Lung (tissue), 12 donors: Measurements from ENCODE around the gene CSGALNACT2. TPM values are rescaled to one million over a fixed set of nuclear protein-coding genes. Genes with fewer than 3 reads are reported as not detected.
A peak's percentile ranks its signal among the peaks of the same experiment; 100 is the strongest.

ENCODE experiments used
- ATAC-seq: fragments of 200-7000 bp; cut with Tn5 transposase; one replicate; pipeline ENCODE4 v1.9.1; 2020; ENCODE audit warnings: moderate number of reproducible peaks; ENCODE audit not compliant: insufficient read depth, low FRiP score
- DNase-seq, 3 donors: peaks; one replicate each; pipeline ENCODE4 v3.0.0-alpha.2; 2013 to 2017
- H3K27ac ChIP-seq, 2 donors: one replicate each; pipeline ENCODE4 v1.5.1; 2013; ENCODE audit warnings: mild to moderate bottlenecking in 2 of 2, moderate library complexity in 2 of 2, control low read depth in 1 of 2, inconsistent platforms in 1 of 2, low read depth in 1 of 2, low read length in 1 of 2
- H3K27me3 ChIP-seq, 3 donors: one replicate each; pipeline ENCODE4 v1.5.1; 2013; ENCODE audit warnings: low read length in 2 of 3; ENCODE audit not compliant: control insufficient read depth in 3 of 3, insufficient read depth in 3 of 3
- H3K36me3 ChIP-seq, 4 donors: one replicate each; pipeline ENCODE4 v1.5.1; 2013; ENCODE audit warnings: low read length in 4 of 4, mild to moderate bottlenecking in 1 of 4, moderate library complexity in 1 of 4; ENCODE audit not compliant: control insufficient read depth in 4 of 4, insufficient read depth in 4 of 4
- H3K4me1 ChIP-seq, 5 donors: one replicate each; pipeline ENCODE4 v1.5.1; 2013; ENCODE audit warnings: low read length in 5 of 5, mild to moderate bottlenecking in 2 of 5, moderate library complexity in 1 of 5; ENCODE audit not compliant: control insufficient read depth in 5 of 5, insufficient read depth in 5 of 5
- H3K4me3 ChIP-seq: one replicate; pipeline ENCODE4 v1.5.1; 2013; ENCODE audit warnings: mild to moderate bottlenecking, control low read depth, moderate library complexity
- H3K9ac ChIP-seq, 2 donors: one replicate each; pipeline ENCODE4 v1.5.1; 2013; ENCODE audit warnings: low read length in 2 of 2, control low read depth in 1 of 2; ENCODE audit not compliant: insufficient read depth in 1 of 2
- H3K9me3 ChIP-seq, 4 donors: one replicate each; pipeline ENCODE4 v1.5.1; 2013; ENCODE audit warnings: low read length in 3 of 4, mild to moderate bottlenecking in 1 of 4, moderate library complexity in 1 of 4; ENCODE audit not compliant: control insufficient read depth in 4 of 4, insufficient read depth in 3 of 4
- WGBS, 2 donors: extraction: QIAGEN DNeasy Blood & Tissue Kit; methylation state at CpG; one replicate each; pipeline ENCODE4 v1.1.7; 2013; 5-methylcytosine and 5-hydroxymethylcytosine counted together
- polyA plus RNA-seq, 2 donors: library from polyadenylated mRNA; stranded (reverse); fragments of 200-250 nt; gene quantifications; one replicate each; pipeline ENCODE4 v1.2.1, GENCODE V29; 2013
- total RNA-seq, 2 donors: library from RNA; depleted of rRNA in 1 of 2; stranded (reverse); fragments of >200 nt in 1 of 2; gene quantifications; one replicate each; pipeline ENCODE4 v1.2.1, GENCODE V29; 2014 to 2021
- TF ChIP-seq, protein P1 (sequence below): IDR thresholded peaks from 2 replicates; pipeline ENCODE4 v1.5.1; 2012; ENCODE audit warnings: mild to moderate bottlenecking; ENCODE audit errors: control extremely low read depth, extremely low read depth
- donor health status: control.
- donor health status: control.
- donor health status: Bipolar disorder and iron deficiency.
- donor health status: healthy.
- donor health status: DM: yes; HTN: yes; CAD: no.

Gene CSGALNACT2
- total and polyA plus RNA-seq, 4 donors = 9.8 to 48.4 (median 33.3) TPM

GRCh38 chr10:43135656-43136055 is 2.6 kb upstream of the CSGALNACT2 start:
- TF ChIP-seq, protein P1, sequence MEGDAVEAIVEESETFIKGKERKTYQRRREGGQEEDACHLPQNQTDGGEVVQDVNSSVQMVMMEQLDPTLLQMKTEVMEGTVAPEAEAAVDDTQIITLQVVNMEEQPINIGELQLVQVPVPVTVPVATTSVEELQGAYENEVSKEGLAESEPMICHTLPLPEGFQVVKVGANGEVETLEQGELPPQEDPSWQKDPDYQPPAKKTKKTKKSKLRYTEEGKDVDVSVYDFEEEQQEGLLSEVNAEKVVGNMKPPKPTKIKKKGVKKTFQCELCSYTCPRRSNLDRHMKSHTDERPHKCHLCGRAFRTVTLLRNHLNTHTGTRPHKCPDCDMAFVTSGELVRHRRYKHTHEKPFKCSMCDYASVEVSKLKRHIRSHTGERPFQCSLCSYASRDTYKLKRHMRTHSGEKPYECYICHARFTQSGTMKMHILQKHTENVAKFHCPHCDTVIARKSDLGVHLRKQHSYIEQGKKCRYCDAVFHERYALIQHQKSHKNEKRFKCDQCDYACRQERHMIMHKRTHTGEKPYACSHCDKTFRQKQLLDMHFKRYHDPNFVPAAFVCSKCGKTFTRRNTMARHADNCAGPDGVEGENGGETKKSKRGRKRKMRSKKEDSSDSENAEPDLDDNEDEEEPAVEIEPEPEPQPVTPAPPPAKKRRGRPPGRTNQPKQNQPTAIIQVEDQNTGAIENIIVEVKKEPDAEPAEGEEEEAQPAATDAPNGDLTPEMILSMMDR = no peak
- WGBS, 2 donors = 96 to 97% methylated on average over 2 of the region's 2 CpGs
- ATAC-seq (no peak), DNase-seq (no peak)
- Histone ChIP-seq H3K36me3 (no peaks in the 10 kb centered on the region), H3K4me3 (no peak overlapping the region), H3K9ac (no peak overlapping the region), H3K9me3 (peaks cover 0 to 2% (median 0%) of the 10 kb centered on the region in 4 donors), H3K27me3 (no peaks in the 10 kb centered on the region), H3K27ac (no peak overlapping the region), H3K4me1 (peaks cover 0 to 28% (median 4%) of the 10 kb centered on the region in 5 donors)

DNA sequence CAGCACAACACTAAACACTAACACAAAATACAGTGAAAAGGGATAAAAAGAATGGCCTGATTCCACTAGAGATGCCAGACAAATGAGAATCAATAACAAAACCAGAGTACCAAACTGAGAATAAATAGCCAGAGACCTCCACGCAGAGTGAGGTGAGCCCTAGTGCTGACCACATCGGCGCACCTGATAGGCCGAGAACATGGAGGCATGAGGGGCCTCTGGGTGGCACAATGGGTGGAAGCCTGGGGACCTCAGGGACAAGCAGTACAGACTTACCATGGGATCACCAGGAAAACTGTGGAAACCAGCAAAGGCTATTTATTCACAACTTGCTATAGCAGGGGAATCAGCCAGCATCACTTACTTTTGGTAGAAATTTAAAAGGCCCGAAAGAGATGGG is 1.8 kb upstream of the CSGALNACT2 start:
- H3K4me1 ChIP-seq = peaks cover 0 to 28% (median 4%) of the 10 kb centered on the region in 5 donors
- DNase-seq (no peak), ATAC-seq (no peak)
- H3K4me3 ChIP-seq = no peak overlapping the region
- peaks cover 0 to 2% (median 0%) of the 10 kb centered on the region in 4 donors for H3K9me3 ChIP-seq
- H3K36me3 ChIP-seq = no peaks in the 10 kb centered on the region
- H3K9ac ChIP-seq = no peak overlapping the region
- no peaks in the 10 kb centered on the region for H3K27me3 ChIP-seq
- H3K27ac ChIP-seq = no peak overlapping the region
- TF ChIP-seq, protein P1 = no peak
- WGBS, 2 donors = 96 to 98% methylated on average over 5 of the region's 5 CpGs

DNA sequence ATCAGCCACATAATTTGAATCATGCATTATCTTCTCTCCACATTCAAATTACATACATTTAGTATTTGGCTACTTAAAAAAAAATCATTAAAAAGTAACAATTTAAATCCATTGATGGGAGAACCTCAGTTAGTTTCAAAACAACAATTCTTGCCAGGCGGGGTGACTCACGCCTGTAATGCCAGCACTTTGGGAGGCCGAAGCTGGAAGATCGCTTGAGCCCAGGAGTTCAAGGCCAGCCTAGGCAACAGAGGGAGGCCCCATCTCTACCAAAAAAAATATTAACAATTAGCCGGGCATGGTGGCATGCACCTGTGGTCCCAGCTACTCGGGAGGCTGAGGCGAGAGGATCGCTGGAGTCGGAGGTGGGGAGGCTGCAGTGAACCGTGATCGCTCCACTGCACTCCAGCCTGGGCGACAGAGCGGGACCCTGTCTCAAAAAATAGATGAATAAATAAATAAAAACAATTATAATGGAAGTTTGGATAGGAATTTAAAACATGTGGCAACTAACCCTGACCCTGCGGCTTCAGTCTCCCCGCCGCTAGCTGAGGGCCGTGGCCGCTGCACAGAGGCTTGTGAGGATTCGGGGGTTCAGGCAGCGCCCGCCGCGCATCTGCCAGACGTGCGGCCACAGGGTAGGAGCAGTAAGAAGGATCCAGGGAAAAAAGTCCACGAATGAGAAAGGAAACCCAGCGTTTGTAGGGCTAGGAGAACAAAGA is 1.1 kb upstream of the CSGALNACT2 start:
- TF ChIP-seq, protein P1 = no peak
- Histone ChIP-seq H3K9me3 (no peaks in the 10 kb centered on the region), H3K4me1 (peaks cover 3 to 28% (median 4%) of the 10 kb centered on the region in 5 donors), H3K27me3 (no peaks in the 10 kb centered on the region), H3K27ac (peak overlapping the region; percentile 94 to 100), H3K4me3 (peak overlapping the region; percentile 71), H3K36me3 (no peaks in the 10 kb centered on the region), H3K9ac (peak overlapping the region; percentile 81 to 96)
- ATAC-seq = no peak
- no peak for DNase-seq
- 42 to 46% methylated on average over 27 of the region's 27 CpGs for WGBS, 2 donors
